ENCODE measurements around the gene CCT7. TPM values are rescaled to one million over a fixed set of nuclear protein-coding genes. Genes with fewer than 3 reads are reported as not detected.

CCT7 gene
- total and polyA plus RNA-seq, 10 of the 15 experiments (the other 5 are each of a cell fraction or from before 2014, with no cell fraction given), result 206 to 598 (median 486) TPM

DNA sequence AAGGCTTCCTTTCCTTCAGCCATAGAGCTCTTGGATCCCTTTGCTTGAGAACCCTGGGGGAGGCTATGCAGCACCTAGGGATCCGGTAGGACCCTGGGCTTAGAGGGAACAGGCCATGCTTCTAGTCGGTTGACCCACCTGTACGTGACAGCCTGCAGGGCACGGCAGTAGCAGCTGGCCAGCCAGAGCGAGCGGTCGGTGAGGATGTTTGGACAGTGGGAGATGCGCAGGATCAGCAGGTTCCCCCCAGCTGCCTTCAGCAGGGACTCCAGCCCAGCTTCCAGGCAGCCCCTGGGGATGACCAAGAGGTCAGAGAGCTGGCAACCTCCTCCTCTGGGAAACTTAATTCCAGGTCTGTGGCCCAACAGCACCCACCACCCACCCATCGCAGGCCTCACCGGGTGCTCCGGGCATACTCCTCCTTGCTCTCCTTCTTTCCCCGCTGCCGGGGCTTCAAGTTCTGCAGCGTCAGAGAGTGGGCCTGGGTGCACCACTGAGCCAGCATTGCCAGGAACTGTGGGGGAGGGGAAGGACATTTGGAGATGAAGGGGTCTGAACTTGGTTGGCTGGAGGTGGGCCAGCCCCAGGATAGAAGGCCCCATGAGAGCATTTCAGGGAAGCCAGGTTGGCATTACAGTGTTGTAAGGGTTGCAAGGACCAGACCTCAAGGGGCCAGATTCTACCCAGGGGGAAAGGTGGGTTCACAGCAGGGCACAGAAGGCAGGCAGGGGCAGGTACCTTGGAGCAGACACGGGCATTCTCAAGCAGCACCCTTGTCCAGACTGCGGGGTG is 29.6 kb downstream of the CCT7 start (continued):
- TF ChIP-seq, protein P1, sequence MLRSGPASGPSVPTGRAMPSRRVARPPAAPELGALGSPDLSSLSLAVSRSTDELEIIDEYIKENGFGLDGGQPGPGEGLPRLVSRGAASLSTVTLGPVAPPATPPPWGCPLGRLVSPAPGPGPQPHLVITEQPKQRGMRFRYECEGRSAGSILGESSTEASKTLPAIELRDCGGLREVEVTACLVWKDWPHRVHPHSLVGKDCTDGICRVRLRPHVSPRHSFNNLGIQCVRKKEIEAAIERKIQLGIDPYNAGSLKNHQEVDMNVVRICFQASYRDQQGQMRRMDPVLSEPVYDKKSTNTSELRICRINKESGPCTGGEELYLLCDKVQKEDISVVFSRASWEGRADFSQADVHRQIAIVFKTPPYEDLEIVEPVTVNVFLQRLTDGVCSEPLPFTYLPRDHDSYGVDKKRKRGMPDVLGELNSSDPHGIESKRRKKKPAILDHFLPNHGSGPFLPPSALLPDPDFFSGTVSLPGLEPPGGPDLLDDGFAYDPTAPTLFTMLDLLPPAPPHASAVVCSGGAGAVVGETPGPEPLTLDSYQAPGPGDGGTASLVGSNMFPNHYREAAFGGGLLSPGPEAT (IDR thresholded peaks at IDR 0.05; ENCODE audit: low read depth), result no peak
- TF ChIP-seq MTA2 (IDR thresholded peaks at IDR 0.05; ENCODE audit: low read depth) (no peak), EED (IDR thresholded peaks at IDR 0.05; ENCODE audit: low read depth) (no peak)
- TF ChIP-seq, protein P2, sequence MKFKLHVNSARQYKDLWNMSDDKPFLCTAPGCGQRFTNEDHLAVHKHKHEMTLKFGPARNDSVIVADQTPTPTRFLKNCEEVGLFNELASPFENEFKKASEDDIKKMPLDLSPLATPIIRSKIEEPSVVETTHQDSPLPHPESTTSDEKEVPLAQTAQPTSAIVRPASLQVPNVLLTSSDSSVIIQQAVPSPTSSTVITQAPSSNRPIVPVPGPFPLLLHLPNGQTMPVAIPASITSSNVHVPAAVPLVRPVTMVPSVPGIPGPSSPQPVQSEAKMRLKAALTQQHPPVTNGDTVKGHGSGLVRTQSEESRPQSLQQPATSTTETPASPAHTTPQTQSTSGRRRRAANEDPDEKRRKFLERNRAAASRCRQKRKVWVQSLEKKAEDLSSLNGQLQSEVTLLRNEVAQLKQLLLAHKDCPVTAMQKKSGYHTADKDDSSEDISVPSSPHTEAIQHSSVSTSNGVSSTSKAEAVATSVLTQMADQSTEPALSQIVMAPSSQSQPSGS (IDR thresholded peaks at IDR 0.05; ENCODE audit: low read length), result no peak
- TF ChIP-seq, protein P3, sequence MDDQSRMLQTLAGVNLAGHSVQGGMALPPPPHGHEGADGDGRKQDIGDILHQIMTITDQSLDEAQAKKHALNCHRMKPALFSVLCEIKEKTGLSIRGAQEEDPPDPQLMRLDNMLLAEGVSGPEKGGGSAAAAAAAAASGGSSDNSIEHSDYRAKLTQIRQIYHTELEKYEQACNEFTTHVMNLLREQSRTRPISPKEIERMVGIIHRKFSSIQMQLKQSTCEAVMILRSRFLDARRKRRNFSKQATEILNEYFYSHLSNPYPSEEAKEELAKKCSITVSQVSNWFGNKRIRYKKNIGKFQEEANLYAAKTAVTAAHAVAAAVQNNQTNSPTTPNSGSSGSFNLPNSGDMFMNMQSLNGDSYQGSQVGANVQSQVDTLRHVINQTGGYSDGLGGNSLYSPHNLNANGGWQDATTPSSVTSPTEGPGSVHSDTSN (IDR thresholded peaks at IDR 0.05; ENCODE audit: insufficient replicate concordance, low read depth, low read length), result no peak

DNA sequence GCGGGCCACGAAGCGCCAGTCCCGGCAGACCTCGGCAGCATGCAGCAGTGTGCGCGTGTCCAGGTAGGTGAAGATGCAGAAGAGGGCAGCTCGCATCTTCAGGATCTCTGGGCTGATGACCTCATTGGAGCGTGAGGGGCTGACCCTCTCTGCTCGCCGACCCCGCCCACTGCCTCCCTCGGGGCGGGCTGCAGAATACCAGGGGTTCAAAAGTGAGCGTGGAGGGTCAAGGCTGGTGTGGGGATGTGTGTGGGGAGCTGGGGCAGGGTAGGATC is 30.2 kb downstream of the CCT7 start:
- Histone ChIP-seq H3K9me3 (replicated peaks; ENCODE audit: control insufficient read depth, insufficient read depth, low read length) (no peaks in the 10 kb centered on the region), H3K9ac (ENCODE audit: control insufficient read depth, insufficient read depth, low read length) (no peak overlapping the region), H3K4me1 (ENCODE audit: control insufficient read depth, insufficient read depth, low read length) (no peaks in the 10 kb centered on the region), H3K79me2 (ENCODE audit: control insufficient read depth, insufficient read depth, low read length) (no peaks in the 10 kb centered on the region; the same call in 1 of the 2 replicates), H2AFZ (ENCODE audit: control insufficient read depth, low read depth, low read length) (no peak overlapping the region), H4K20me1 (ENCODE audit: control insufficient read depth, insufficient read depth) (no peaks in the 10 kb centered on the region; the same call in 1 of the 2 replicates), H3K4me2 (ENCODE audit: control insufficient read depth, insufficient read depth) (no peak overlapping the region), H3K27ac (ENCODE audit: control insufficient read depth, insufficient read depth) (no peak overlapping the region), H3K36me3 (ENCODE audit: control insufficient read depth in 2 of 2, insufficient read depth in 2 of 2, low read length in 1 of 2) (peaks cover 14 to 15% of the 10 kb centered on the region in 2 experiments; a peak in 3 of 4 replicates), H3K4me3 (no peak overlapping the region), H3K27me3 (replicated peaks in 1 of 2; ENCODE audit: control insufficient read depth in 2 of 2, insufficient read depth in 2 of 2, low read length in 1 of 2) (no peaks in the 10 kb centered on the region)
- ChIA-PET SMC1A (ENCODE audit: uncharacterized antibody, unreplicated experiment) (no interaction called here), RAD21 (ENCODE audit: unreplicated experiment) (no interaction called here), CTCF (no interaction called here), POLR2A (no interaction called here)
- 84% methylated on average over 15 of the region's 15 CpGs for WGBS (ENCODE audit: insufficient coverage, insufficient replicate concordance, low lambda C conversion rate, missing lambda C conversion rate)
- no peak for DNase-seq (ENCODE audit: low read depth, low spot score)
- ATAC-seq, result no peak
- no TSS peak for BruUV-seq (replicated peaks)
- intact Hi-C loops (cut with micrococcal nuclease; ENCODE audit: unreplicated experiment), result no loop called here
- FAIRE-seq, result no peak
- in situ Hi-C loops (cut with MboI), result no loop called here
- no peak for TF ChIP-seq SREBF2 (IDR thresholded peaks at IDR 0.05; ENCODE audit: low read length)
- TF ChIP-seq SMAD1 (IDR thresholded peaks at IDR 0.05; ENCODE audit: low read depth, partially characterized antibody), result no peak
- no peak for TF ChIP-seq POU2F2 (IDR thresholded peaks at IDR 0.05; ENCODE audit: borderline replicate concordance, low read depth, low read length)
- TF ChIP-seq IRF4 (IDR thresholded peaks at IDR 0.05; ENCODE audit: low read depth, low read length), result no peak
- TF ChIP-seq, protein P4, sequence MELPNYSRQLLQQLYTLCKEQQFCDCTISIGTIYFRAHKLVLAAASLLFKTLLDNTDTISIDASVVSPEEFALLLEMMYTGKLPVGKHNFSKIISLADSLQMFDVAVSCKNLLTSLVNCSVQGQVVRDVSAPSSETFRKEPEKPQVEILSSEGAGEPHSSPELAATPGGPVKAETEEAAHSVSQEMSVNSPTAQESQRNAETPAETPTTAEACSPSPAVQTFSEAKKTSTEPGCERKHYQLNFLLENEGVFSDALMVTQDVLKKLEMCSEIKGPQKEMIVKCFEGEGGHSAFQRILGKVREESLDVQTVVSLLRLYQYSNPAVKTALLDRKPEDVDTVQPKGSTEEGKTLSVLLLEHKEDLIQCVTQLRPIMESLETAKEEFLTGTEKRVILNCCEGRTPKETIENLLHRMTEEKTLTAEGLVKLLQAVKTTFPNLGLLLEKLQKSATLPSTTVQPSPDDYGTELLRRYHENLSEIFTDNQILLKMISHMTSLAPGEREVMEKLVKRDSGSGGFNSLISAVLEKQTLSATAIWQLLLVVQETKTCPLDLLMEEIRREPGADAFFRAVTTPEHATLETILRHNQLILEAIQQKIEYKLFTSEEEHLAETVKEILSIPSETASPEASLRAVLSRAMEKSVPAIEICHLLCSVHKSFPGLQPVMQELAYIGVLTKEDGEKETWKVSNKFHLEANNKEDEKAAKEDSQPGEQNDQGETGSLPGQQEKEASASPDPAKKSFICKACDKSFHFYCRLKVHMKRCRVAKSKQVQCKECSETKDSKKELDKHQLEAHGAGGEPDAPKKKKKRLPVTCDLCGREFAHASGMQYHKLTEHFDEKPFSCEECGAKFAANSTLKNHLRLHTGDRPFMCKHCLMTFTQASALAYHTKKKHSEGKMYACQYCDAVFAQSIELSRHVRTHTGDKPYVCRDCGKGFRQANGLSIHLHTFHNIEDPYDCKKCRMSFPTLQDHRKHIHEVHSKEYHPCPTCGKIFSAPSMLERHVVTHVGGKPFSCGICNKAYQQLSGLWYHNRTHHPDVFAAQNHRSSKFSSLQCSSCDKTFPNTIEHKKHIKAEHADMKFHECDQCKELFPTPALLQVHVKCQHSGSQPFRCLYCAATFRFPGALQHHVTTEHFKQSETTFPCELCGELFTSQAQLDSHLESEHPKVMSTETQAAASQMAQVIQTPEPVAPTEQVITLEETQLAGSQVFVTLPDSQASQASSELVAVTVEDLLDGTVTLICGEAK (IDR thresholded peaks at IDR 0.05; ENCODE audit: borderline replicate concordance), result no peak
- TF ChIP-seq WRNIP1 (IDR thresholded peaks at IDR 0.05; ENCODE audit: borderline replicate concordance, low read depth, low read length), result no peak
- TF ChIP-seq LARP7 (IDR thresholded peaks at IDR 0.05), result no peak
- no peak for TF ChIP-seq SMARCA5 (IDR thresholded peaks at IDR 0.05)
